IMR-90 (cell line): ENCODE results near the gene FER. TPM values are rescaled to one million over a fixed set of nuclear protein-coding genes. Genes with fewer than 3 reads are reported as not detected.
"Not testable (repeated sequence)": the region's sequence is repeated elsewhere in the genome, so short reads cannot be mapped to it uniquely, and the experiment has no call there.

Experiments used
- ATAC-seq: fragments of 200-7000 bp; cut with Tn5 transposase; 2 replicates; pipeline ENCODE4 v1.9.1; 2020; ENCODE audit warnings: low read depth, mild to moderate bottlenecking, moderate library complexity
- BruUV-seq: library from RNA; stranded (reverse); fragments of 400-500 nt; replicated peaks from 2 replicates; lab custom pipeline; 2021; lab: Mats Ljungman, UMichigan
- CTCF ChIA-PET: fragments of 300-600 bp; formaldehyde crosslinking; extraction: SDS; loops from one replicate; lab custom pipeline; 2021; ENCODE audit warnings: antibody characterized with exemption; lab: Yijun Ruan, JAX
- POLR2A ChIA-PET: fragments of 300-600 bp; sonication (Branson Sonifier 250); formaldehyde crosslinking; loops from one replicate; lab custom pipeline; 2022; ENCODE audit warnings: antibody characterized with exemption; ENCODE audit not compliant: unreplicated experiment; lab: Charles Lee
- DNase-seq: peaks from one replicate; pipeline ENCODE4 v3.0.0; 2013
- H2AFZ ChIP-seq: replicated peaks from 2 replicates; pipeline ENCODE3; 2013; ENCODE audit warnings: low read length, mild to moderate bottlenecking; ENCODE audit not compliant: poor library complexity
- H2AK5ac ChIP-seq: 2 replicates; pipeline ENCODE4 v1.6.1; 2013; ENCODE audit warnings: low read depth, low read length, inconsistent platforms
- H2AK9ac ChIP-seq: replicated peaks from 2 replicates; pipeline ENCODE3; 2013; ENCODE audit warnings: mild to moderate bottlenecking, low read depth, low read length, moderate library complexity; ENCODE audit not compliant: poor library complexity
- H2BK120ac ChIP-seq: 2 replicates; pipeline ENCODE4 v1.6.1; 2013; ENCODE audit warnings: low read depth, low read length, inconsistent platforms
- H2BK15ac ChIP-seq: 3 replicates; pipeline ENCODE4 v1.6.1; 2013; ENCODE audit warnings: low read depth, low read length, inconsistent platforms
- H2BK20ac ChIP-seq: 2 replicates; pipeline ENCODE4 v1.6.1; 2013; ENCODE audit warnings: low read depth, mild to moderate bottlenecking, inconsistent platforms, low read length, moderate library complexity
- H2BK5ac ChIP-seq: 2 replicates; pipeline ENCODE4 v1.6.1; 2013; ENCODE audit warnings: mild to moderate bottlenecking, low read depth, low read length, inconsistent platforms; ENCODE audit not compliant: poor library complexity, severe bottlenecking
- H3K14ac ChIP-seq: replicated peaks from 2 replicates; pipeline ENCODE4 v1.6.1; 2013; ENCODE audit warnings: low read depth, low read length, inconsistent platforms
- H3K18ac ChIP-seq: 2 replicates; pipeline ENCODE4 v1.6.1; 2013; ENCODE audit warnings: low read depth, low read length, control low read depth
- H3K23ac ChIP-seq: 2 replicates; pipeline ENCODE4 v1.6.1; 2013; ENCODE audit warnings: low read depth, low read length, inconsistent platforms
- H3K27ac ChIP-seq: 2 replicates; pipeline ENCODE4 v1.5.1; 2013; ENCODE audit warnings: mild to moderate bottlenecking, control low read depth, low read length; ENCODE audit not compliant: insufficient read depth
- H3K27me3 ChIP-seq: 2 replicates; pipeline ENCODE4 v1.6.1; 2013; ENCODE audit warnings: low read length; ENCODE audit not compliant: control insufficient read depth, insufficient read depth
- H3K36me3 ChIP-seq: 2 replicates; pipeline ENCODE4 v1.6.1; 2013; ENCODE audit warnings: low read length, mixed read lengths; ENCODE audit not compliant: control insufficient read depth, insufficient read depth
- H3K4ac ChIP-seq: 2 replicates; pipeline ENCODE4 v1.6.1; 2013; ENCODE audit warnings: low read depth, low read length, inconsistent platforms
- H3K4me1 ChIP-seq: 2 replicates; pipeline ENCODE4 v1.6.1; 2013; ENCODE audit warnings: low read length, mixed read lengths; ENCODE audit not compliant: control insufficient read depth, insufficient read depth
- H3K4me2 ChIP-seq: 2 replicates; pipeline ENCODE4 v1.6.1; 2013; ENCODE audit warnings: low read depth, mild to moderate bottlenecking, control low read depth, low read length, moderate library complexity
- H3K4me3 ChIP-seq: 2 replicates; pipeline ENCODE4 v1.5.1; 2013; ENCODE audit warnings: low read depth, mild to moderate bottlenecking, control low read depth, low read length, moderate library complexity; ENCODE audit not compliant: insufficient read depth
- H3K56ac ChIP-seq: 2 replicates; pipeline ENCODE4 v1.6.1; 2013; ENCODE audit warnings: low read length, inconsistent platforms; ENCODE audit not compliant: insufficient read depth; ENCODE audit errors: extremely low read depth
- H3K79me1 ChIP-seq, 2 experiments: 2 replicates each; pipeline ENCODE4 v1.6.1; 2013; ENCODE audit warnings: low read length in 2 of 2, inconsistent platforms in 1 of 2, low read depth in 1 of 2
- H3K9ac ChIP-seq: 2 replicates; pipeline ENCODE4 v1.6.1; 2013; ENCODE audit warnings: low read depth, low read length, control low read depth
- H3K9me1 ChIP-seq: 2 replicates; pipeline ENCODE4 v1.6.1; 2013; ENCODE audit warnings: low read length, inconsistent platforms; ENCODE audit not compliant: insufficient read depth
- H3K9me3 ChIP-seq: 2 replicates; pipeline ENCODE4 v1.6.1; 2013; ENCODE audit warnings: low read length; ENCODE audit not compliant: control insufficient read depth, insufficient read depth
- H4K20me1 ChIP-seq: 2 replicates; pipeline ENCODE4 v1.6.1; 2013; ENCODE audit warnings: low read length, inconsistent platforms; ENCODE audit not compliant: insufficient read depth
- H4K5ac ChIP-seq: 2 replicates; pipeline ENCODE4 v1.6.1; 2013; ENCODE audit warnings: mild to moderate bottlenecking, low read depth, low read length, control low read depth
- H4K8ac ChIP-seq, 2 experiments: 2 replicates each; pipeline ENCODE4 v1.6.1; 2013; ENCODE audit warnings: low read depth in 2 of 2, low read length in 2 of 2, control low read depth in 1 of 2, inconsistent platforms in 1 of 2
- H4K91ac ChIP-seq: 2 replicates; pipeline ENCODE4 v1.6.1; 2013; ENCODE audit warnings: low read depth, low read length, inconsistent platforms; ENCODE audit not compliant: insufficient read depth
- WGBS, 2 experiments: methylation state at CpG; one replicate each; pipeline versions ENCODE4 v1.1.5 to v1.1.7; 2013; ENCODE audit warnings: missing lambda C conversion rate in 2 of 2; ENCODE audit not compliant: insufficient read length in 1 of 2; ENCODE audit errors: extremely low coverage in 2 of 2; 5-methylcytosine and 5-hydroxymethylcytosine counted together
- dilution Hi-C: fragments of 300-500 bp; cut with HindIII; formaldehyde crosslinking; loops from one replicate; pipeline ENCODE4 v1.14.3; 2018; ENCODE audit warnings: low sequenced_read_pairs; ENCODE audit not compliant: unreplicated experiment
- in situ Hi-C: fragments of 300-500 bp; cut with MboI; formaldehyde crosslinking; loops from 3 replicates; pipeline ENCODE4 v1.14.3; 2019; ENCODE audit warnings: low sequenced_read_pairs, inconsistent platforms, mixed read lengths
- intact Hi-C: fragments of 100-400 bp; cut with micrococcal nuclease; formaldehyde crosslinking; loops from 2 replicates; pipeline ENCODE4 v1.10.0; 2022
- polyA plus RNA-seq, 3 experiments: library from polyadenylated mRNA; depleted of rRNA; stranded (reverse); fragments of >200 nt; gene quantifications; 2 replicates each; pipeline ENCODE4 v1.2.3, GENCODE V29; 2012; ENCODE audit warnings: low replicate concordance in 1 of 3
- total RNA-seq: library from RNA; depleted of rRNA; stranded (reverse); fragments of >200 nt; gene quantifications from 2 replicates; pipeline ENCODE4 v1.2.3, GENCODE V29; 2012

The FER gene
- total and polyA plus RNA-seq, 2 of the 4 experiments (the other 2 are of a cell fraction): 3.5 to 32.4 TPM

GRCh38 chr5:108851129-108851528, 103.4 kb downstream of the FER start:
- H2BK15ac ChIP-seq, H3K4ac ChIP-seq, H4K91ac ChIP-seq, H2AK5ac ChIP-seq, H4K8ac ChIP-seq, H3K18ac ChIP-seq, CTCF ChIA-PET, H2AFZ ChIP-seq, H2BK5ac ChIP-seq, H3K27me3 ChIP-seq, H3K36me3 ChIP-seq, H3K9me1 ChIP-seq, H4K5ac ChIP-seq, H2AK9ac ChIP-seq, ATAC-seq, dilution Hi-C loops, H3K4me1 ChIP-seq, H2BK20ac ChIP-seq, H3K14ac ChIP-seq, in situ Hi-C loops, H3K27ac ChIP-seq, H3K4me3 ChIP-seq, H3K23ac ChIP-seq, H3K79me1 ChIP-seq, H3K9me3 ChIP-seq, H3K4me2 ChIP-seq, H3K56ac ChIP-seq, POLR2A ChIA-PET, DNase-seq, H4K20me1 ChIP-seq, H2BK120ac ChIP-seq, intact Hi-C loops, H3K9ac ChIP-seq, BruUV-seq: not testable (repeated sequence)
- WGBS, 2 experiments: no CpG with 5 or more reads among the region's 4 CpGs
